OCI-LY1 (cell line): ENCODE data around the gene CLEC16A.

Source experiments
- H2AFZ ChIP-seq: fragments of 200-600 bp; sonication (generic), shearing (Covaris generic); 2 replicates; pipeline ENCODE4 v1.6.0; 2014; ENCODE audit warnings: antibody characterized with exemption, mild to moderate bottlenecking, low read length
- H3F3A ChIP-seq: fragments of 200-600 bp; sonication (generic), shearing (Covaris generic); 2 replicates; pipeline ENCODE4 v1.6.0; 2014; ENCODE audit warnings: mild to moderate bottlenecking, antibody characterized with exemption, low read length, moderate library complexity; ENCODE audit not compliant: insufficient read depth
- H3K27ac ChIP-seq: fragments of 200-600 bp; sonication (generic); 2 replicates; pipeline ENCODE4 v1.5.1; 2014; ENCODE audit warnings: low read length, mixed run types, mild to moderate bottlenecking, low read depth; ENCODE audit not compliant: poor library complexity, severe bottlenecking
- H3K27me3 ChIP-seq: fragments of 200-600 bp; sonication (generic); 2 replicates; pipeline ENCODE4 v1.6.0; 2014; ENCODE audit warnings: antibody characterized with exemption, mild to moderate bottlenecking, low read length, moderate library complexity; ENCODE audit not compliant: insufficient read depth
- H3K36me3 ChIP-seq: fragments of 200-600 bp; sonication (generic); 2 replicates; pipeline ENCODE4 v1.6.1; 2014; ENCODE audit warnings: mild to moderate bottlenecking, antibody characterized with exemption, low read length, moderate library complexity, mixed read lengths; ENCODE audit not compliant: insufficient read depth
- H3K4me1 ChIP-seq: fragments of 200-600 bp; sonication (generic); 2 replicates; pipeline ENCODE4 v1.5.1; 2014; ENCODE audit warnings: mild to moderate bottlenecking, low read length, moderate library complexity; ENCODE audit not compliant: insufficient read depth, severe bottlenecking
- H3K4me2 ChIP-seq: fragments of 200-600 bp; sonication (generic), shearing (Covaris generic); 2 replicates; pipeline ENCODE4 v1.6.1; 2014; ENCODE audit warnings: low read length
- H3K4me3 ChIP-seq: fragments of 200-600 bp; sonication (generic); 2 replicates; pipeline ENCODE4 v1.5.1; 2014; ENCODE audit warnings: low read length, low read depth, mild to moderate bottlenecking, mixed read lengths; ENCODE audit not compliant: poor library complexity, severe bottlenecking
- H3K79me2 ChIP-seq: fragments of 200-600 bp; shearing (Covaris generic); 2 replicates; pipeline ENCODE4 v1.6.1; 2016; ENCODE audit warnings: mixed run types, low read length, mixed read lengths; ENCODE audit not compliant: insufficient read depth
- H3K9ac ChIP-seq: fragments of 200-600 bp; sonication (generic), shearing (Covaris generic); 2 replicates; pipeline ENCODE4 v1.6.1; 2014; ENCODE audit warnings: mild to moderate bottlenecking, low read length, mixed read lengths
- H3K9me2 ChIP-seq: fragments of 200-600 bp; sonication (generic), shearing (Covaris generic); 2 replicates; pipeline ENCODE4 v1.6.1; 2014; ENCODE audit warnings: low read depth, mild to moderate bottlenecking, low read length, mixed read lengths
- H3K9me3 ChIP-seq: fragments of 200-600 bp; shearing (Covaris generic); 2 replicates; pipeline ENCODE4 v1.6.1; 2014; ENCODE audit warnings: low read length, mixed read lengths
- H4K20me1 ChIP-seq: fragments of 200-600 bp; sonication (generic), shearing (Covaris generic); 2 replicates; pipeline ENCODE4 v1.6.0; 2016; ENCODE audit warnings: mild to moderate bottlenecking, low read length; ENCODE audit not compliant: insufficient read depth
- CTCF ChIP-seq: fragments of 200-600 bp; sonication (generic), shearing (Covaris generic); IDR thresholded peaks from 2 replicates; pipeline ENCODE4 v1.5.1; 2017; ENCODE audit warnings: mild to moderate bottlenecking, antibody characterized with exemption, low read length, moderate library complexity, mixed read lengths
- EZH2 ChIP-seq: fragments of 200-600 bp; sonication (generic), shearing (Covaris generic); IDR thresholded peaks from 2 replicates; pipeline ENCODE4 v1.8.0; 2017; ENCODE audit warnings: borderline replicate concordance, mixed run types, mild to moderate bottlenecking, antibody characterized with exemption, low read length, moderate library complexity, mixed read lengths

CLEC16A gene

DNA sequence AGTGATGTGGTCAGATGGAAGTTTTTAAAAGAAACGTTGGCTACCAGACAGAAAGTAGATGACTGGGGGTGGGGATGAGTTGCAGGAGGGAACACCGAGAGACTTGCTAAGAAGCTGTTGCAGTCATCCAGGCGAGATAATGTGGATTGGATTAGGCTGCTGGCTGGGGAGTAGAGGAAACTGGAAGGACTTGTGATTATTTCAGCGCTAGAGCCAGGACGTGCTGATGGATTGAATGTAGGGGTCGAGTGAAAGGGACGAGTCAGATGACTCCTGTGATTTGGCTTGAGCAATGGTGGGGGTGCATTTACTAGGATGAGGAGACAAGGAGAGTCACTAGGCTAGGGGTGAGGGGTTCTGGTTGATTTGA, 88.5 kb downstream of the CLEC16A start:
- H3K4me3 ChIP-seq, result no peak overlapping the region
- H3K9me3 ChIP-seq, result peaks cover 3% of the 10 kb centered on the region; the same call in 1 of the 2 replicates
- H3K9me2 ChIP-seq, result no peaks in the 10 kb centered on the region
- no peaks in the 10 kb centered on the region for H3K27me3 ChIP-seq
- H4K20me1 ChIP-seq, result no peaks in the 10 kb centered on the region
- no peaks in the 10 kb centered on the region for H3F3A ChIP-seq
- H3K79me2 ChIP-seq, result no peaks in the 10 kb centered on the region
- H3K36me3 ChIP-seq, result peaks cover 65% of the 10 kb centered on the region
- H3K27ac ChIP-seq, result no peak overlapping the region
- no peak overlapping the region for H3K9ac ChIP-seq
- H3K4me1 ChIP-seq, result no peaks in the 10 kb centered on the region
- no peak overlapping the region for H2AFZ ChIP-seq
- TF ChIP-seq CTCF (no peak), EZH2 (no peak)
- no peak overlapping the region for H3K4me2 ChIP-seq

DNA sequence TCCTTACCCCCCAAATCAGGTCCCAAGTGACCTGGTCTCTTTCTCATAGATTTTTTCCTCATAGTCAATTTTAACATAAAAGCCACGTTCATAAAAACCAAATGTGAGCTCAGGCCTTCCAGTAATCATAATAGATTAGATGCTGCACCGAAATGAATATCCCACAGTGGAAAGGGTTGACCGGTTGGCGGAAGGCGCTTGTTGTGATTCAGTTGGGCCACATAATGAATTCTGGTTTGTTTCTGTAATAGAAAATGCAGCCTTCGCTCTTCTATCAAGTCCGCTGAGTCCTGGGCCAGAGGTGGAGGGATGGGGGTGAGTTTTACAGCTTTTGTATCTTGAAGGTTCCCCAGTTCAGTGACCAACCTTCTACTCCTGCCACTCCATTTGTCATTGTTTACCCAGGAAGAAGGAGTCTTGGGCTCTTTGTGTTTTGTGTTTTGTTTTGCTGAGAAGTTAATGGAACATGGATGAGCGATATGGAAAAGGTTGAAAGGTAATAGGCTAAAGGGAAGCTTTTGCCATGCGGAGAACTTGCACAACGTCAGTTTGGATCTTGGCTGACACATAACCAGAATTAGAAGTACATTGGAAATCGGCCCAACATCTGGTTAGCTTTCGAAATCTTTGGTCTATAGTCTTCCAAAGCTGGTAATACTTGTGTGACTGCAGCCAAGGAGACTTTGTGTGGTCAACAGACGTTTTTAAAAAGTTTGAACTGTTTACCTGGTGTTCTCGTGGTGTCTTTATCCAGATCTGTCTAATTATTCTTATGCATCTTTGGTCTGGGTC, 89.5 kb downstream of the CLEC16A start:
- Histone ChIP-seq H3K4me1 (no peaks in the 10 kb centered on the region), H4K20me1 (no peaks in the 10 kb centered on the region), H3K36me3 (peaks cover 60% of the 10 kb centered on the region), H3K9ac (no peak overlapping the region), H3K79me2 (no peaks in the 10 kb centered on the region), H2AFZ (no peak overlapping the region), H3F3A (no peaks in the 10 kb centered on the region), H3K27ac (no peak overlapping the region), H3K4me2 (no peak overlapping the region), H3K9me2 (no peaks in the 10 kb centered on the region), H3K27me3 (no peaks in the 10 kb centered on the region), H3K4me3 (no peak overlapping the region), H3K9me3 (peaks cover 1% of the 10 kb centered on the region; the same call in 1 of the 2 replicates)
- TF ChIP-seq EZH2 (no peak), CTCF (no peak)

DNA sequence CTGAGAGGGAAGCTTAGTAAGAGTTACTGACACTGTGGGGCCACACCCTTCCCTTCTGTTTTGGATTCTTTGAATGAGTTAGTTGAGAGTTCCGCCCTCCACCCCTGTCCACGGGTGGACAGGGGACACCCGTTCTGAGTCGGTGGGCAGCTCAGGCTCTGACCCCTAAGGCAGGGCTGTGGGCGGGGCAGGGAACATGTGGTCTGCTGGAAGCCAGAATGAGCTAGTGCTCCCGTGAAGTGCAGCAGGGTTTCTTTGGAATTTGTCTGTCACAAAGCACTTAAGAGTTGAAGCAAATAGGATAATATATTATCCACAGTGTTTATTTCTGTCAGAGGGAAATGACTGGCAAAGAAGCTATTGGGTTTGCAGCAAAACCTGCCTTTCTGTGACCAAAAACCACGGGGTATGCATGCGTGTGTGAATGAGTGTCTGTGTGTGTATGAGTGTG, 90.1 kb downstream of the CLEC16A start:
- H3K9ac ChIP-seq, result no peak overlapping the region
- no peak overlapping the region for H3K4me3 ChIP-seq
- H3K4me2 ChIP-seq, result no peak overlapping the region

More for the DNA sequence above, 90.1 kb downstream of the CLEC16A start:
- TF ChIP-seq EZH2 (no peak), CTCF (no peak)
- H3F3A ChIP-seq, result no peaks in the 10 kb centered on the region
- no peaks in the 10 kb centered on the region for H3K79me2 ChIP-seq
- H3K27me3 ChIP-seq, result no peaks in the 10 kb centered on the region
- H3K4me1 ChIP-seq, result no peaks in the 10 kb centered on the region
- peaks cover 56% of the 10 kb centered on the region for H3K36me3 ChIP-seq
- H3K9me3 ChIP-seq, result no peaks in the 10 kb centered on the region
- H3K9me2 ChIP-seq, result no peaks in the 10 kb centered on the region
- H4K20me1 ChIP-seq, result no peaks in the 10 kb centered on the region
- no peak overlapping the region for H2AFZ ChIP-seq
- H3K27ac ChIP-seq, result no peak overlapping the region
